Body of pancreas (tissue), 4 donors: ENCODE results near the gene CDH4. TPM values are rescaled to one million over a fixed set of nuclear protein-coding genes. Genes with fewer than 3 reads are reported as not detected.

Experiments
- ATAC-seq: fragments of 150-250 bp; one replicate; pipeline ENCODE4 v1.9.1; 2016
- DNase-seq, 4 donors: peaks; one replicate each; pipeline ENCODE4 v3.0.0-alpha.2; 2019
- H3K27ac ChIP-seq, 4 donors: fragments of 200-600 bp; sonication (generic); 1 replicate in 3 of 4; 2 replicates in 1 of 4; pipeline versions ENCODE4 v1.5.1 to v1.6.1; 2016 to 2019; ENCODE audit warnings: mild to moderate bottlenecking in 1 of 4, mixed read lengths in 1 of 4, moderate library complexity in 1 of 4
- H3K27me3 ChIP-seq, 2 donors: fragments of 200-600 bp; sonication (generic); one replicate each; pipeline ENCODE4 v1.6.0; 2016; ENCODE audit warnings: mild to moderate bottlenecking in 1 of 2
- H3K36me3 ChIP-seq, 2 donors: fragments of 200-600 bp; sonication (generic); replicated peaks in 1 of 2; 2 replicates each; pipeline ENCODE4 v1.5.1; 2016; ENCODE audit warnings: low read depth in 2 of 2; ENCODE audit not compliant: insufficient read depth in 1 of 2
- H3K4me1 ChIP-seq: fragments of 200-600 bp; sonication (generic); one replicate; pipeline ENCODE4 v1.6.0; 2016
- H3K4me3 ChIP-seq, 2 donors: fragments of 200-600 bp; sonication (generic); 1 replicate in 1 of 2; 2 replicates in 1 of 2; pipeline ENCODE4 v1.5.1; 2016 to 2019
- H3K9me3 ChIP-seq, 3 donors: fragments of 200-600 bp; sonication (generic); 1 replicate in 2 of 3; 2 replicates in 1 of 3; pipeline ENCODE4 v1.5.1; 2016
- POLR2A ChIP-seq, 3 donors: fragments of 450-650 bp; IDR thresholded peaks; one replicate each; pipeline ENCODE4 v1.6.1; 2016; ENCODE audit warnings: antibody characterized with exemption in 3 of 3, mild to moderate bottlenecking in 2 of 3
- WGBS, 2 donors: methylation state at CpG; one replicate each; pipeline ENCODE4 v1.1.5; 2017; 5-methylcytosine and 5-hydroxymethylcytosine counted together
- intact Hi-C: fragments of 100-400 bp; cut with DNase I; formaldehyde crosslinking; loops from one replicate; pipeline ENCODE4 v1.15.1; 2023
- total RNA-seq, 2 donors: library from RNA; depleted of rRNA; stranded (reverse); fragments of >200 nt; gene quantifications; one replicate each; pipeline ENCODE4 v1.1.0, GENCODE V29; 2016
- TF ChIP-seq, protein P1 (sequence below), 7 experiments: fragments of 450-650 bp in 4 of 7; fragments of 200-600 bp in 3 of 7; sonication (generic) in 3 of 7; IDR thresholded peaks; one replicate each; pipeline ENCODE4 v1.5.1; 2016 to 2019; ENCODE audit warnings: antibody characterized with exemption in 7 of 7

The CDH4 gene
- total RNA-seq, 2 donors from 2014 or later: 0.33 to 0.52 TPM

DNA sequence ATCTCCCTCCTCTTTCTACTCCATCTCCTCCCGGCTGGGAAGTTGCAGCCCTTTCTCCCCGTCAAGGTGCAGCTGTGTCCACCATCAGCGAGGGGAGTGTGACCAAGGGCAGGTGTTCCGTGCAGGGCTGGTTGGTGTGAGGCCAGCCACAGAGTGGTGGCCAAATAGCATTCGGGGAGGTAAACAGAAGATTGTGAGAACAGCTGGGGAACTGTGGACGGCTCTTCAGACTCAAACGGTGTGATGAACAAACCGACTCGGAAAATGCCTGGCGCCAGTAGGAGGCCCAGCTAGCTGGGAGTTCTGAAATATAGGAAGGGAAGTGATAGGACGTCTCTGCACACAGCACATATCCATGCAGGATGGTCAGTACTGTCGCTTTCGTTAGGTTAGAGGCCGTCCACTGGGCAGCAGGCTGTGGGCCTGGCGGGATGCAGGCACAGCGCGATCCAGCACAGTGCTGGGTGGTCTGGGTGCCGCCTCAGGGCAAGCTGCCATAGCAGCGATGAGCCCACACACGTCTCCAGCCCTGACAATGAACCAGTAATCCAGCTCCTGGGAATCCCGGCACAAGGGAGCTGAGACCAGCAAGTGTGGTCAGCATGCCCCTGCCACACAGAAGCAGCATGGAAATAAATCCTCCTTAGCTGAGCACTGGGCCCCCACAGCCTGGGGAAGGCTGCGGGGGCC lies 555.6 kb downstream of the CDH4 start:
- Histone ChIP-seq H3K9me3 (no peaks in the 10 kb centered on the region), H3K4me1 (peaks cover 8% of the 10 kb centered on the region), H3K4me3 (no peak overlapping the region), H3K27me3 (no peaks in the 10 kb centered on the region), H3K27ac (no peak overlapping the region), H3K36me3 (no peaks in the 10 kb centered on the region)
- WGBS, 2 donors: 42 to 50% methylated on average over 18 to 22 of the region's 22 CpGs
- intact Hi-C loops: no loop called here
- peak; percentile 37 to 73 (median 56) for DNase-seq
- ATAC-seq: peak; percentile 40
- TF ChIP-seq, protein P1, sequence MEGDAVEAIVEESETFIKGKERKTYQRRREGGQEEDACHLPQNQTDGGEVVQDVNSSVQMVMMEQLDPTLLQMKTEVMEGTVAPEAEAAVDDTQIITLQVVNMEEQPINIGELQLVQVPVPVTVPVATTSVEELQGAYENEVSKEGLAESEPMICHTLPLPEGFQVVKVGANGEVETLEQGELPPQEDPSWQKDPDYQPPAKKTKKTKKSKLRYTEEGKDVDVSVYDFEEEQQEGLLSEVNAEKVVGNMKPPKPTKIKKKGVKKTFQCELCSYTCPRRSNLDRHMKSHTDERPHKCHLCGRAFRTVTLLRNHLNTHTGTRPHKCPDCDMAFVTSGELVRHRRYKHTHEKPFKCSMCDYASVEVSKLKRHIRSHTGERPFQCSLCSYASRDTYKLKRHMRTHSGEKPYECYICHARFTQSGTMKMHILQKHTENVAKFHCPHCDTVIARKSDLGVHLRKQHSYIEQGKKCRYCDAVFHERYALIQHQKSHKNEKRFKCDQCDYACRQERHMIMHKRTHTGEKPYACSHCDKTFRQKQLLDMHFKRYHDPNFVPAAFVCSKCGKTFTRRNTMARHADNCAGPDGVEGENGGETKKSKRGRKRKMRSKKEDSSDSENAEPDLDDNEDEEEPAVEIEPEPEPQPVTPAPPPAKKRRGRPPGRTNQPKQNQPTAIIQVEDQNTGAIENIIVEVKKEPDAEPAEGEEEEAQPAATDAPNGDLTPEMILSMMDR (IDR thresholded peaks at IDR 0.05): no peak
- TF ChIP-seq POLR2A (IDR thresholded peaks at IDR 0.05): no peak

DNA sequence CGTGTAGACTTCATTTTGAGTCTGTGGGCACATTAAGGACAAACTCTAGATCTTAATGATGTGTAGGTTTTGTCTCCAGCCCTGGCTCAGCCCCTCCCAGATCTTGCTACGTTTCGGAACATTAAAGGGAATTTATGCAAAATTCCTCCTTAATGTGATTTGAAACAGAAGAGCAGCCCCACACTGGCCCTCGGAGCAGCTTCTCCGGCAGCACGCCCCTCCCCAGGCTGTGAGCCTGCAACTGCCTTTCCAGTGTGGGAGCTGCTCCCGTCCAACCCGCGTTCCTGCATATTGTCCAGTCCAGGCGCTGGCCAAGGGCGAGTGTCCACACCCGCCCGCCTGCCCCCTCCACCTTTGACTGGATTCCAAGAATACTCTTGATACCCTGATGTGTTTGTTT lies 556.4 kb downstream of the CDH4 start:
- ATAC-seq: no peak
- no peaks in the 10 kb centered on the region for H3K36me3 ChIP-seq
- no peaks in the 10 kb centered on the region for H3K27me3 ChIP-seq
- H3K4me1 ChIP-seq: peaks cover 6% of the 10 kb centered on the region
- no peaks in the 10 kb centered on the region for H3K9me3 ChIP-seq
- DNase-seq: peak in 1 of 4 donors; percentile 13
- H3K27ac ChIP-seq: no peak overlapping the region
- intact Hi-C loops: no loop called here
- WGBS, 2 donors: 36 to 46% methylated on average over 13 of the region's 13 CpGs
- H3K4me3 ChIP-seq: no peak overlapping the region
- TF ChIP-seq, protein P1 (IDR thresholded peaks at IDR 0.05): no peak
- TF ChIP-seq POLR2A (IDR thresholded peaks at IDR 0.05): no peak

DNA sequence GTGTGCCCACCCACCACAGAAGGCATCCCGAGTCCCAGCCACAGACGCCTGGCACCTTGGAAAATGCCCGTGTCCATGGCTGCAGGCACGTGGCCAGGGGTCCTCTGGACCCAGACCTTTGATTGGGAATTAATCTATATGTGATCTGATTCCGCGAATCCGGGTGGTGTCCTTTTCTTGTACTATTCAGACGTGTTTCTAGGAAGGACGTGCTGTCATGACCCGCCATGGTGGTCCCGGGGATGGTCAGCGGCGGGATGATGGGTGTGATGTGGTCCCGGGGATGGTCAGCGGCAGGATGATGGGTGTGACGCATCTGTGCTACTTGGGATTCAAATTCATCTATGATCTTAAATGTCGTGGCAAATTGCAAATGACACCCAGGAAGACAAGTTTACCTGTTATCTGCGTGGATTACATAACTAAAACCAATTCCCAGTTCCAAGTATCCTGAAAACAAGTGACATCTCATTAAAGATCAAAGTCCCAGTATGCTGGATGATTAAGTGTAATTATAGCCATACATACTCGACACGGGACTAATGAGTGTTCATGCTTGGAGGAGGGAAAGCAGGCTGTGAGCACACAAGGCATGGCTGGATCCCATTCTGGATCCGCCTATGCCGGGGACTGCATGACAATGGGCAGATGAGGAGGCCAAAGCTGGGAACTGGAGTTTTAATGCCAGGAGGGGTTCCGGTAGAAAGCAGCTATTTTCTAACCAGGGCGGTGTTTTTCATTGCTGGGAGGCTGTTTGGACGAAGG lies 557.1 kb downstream of the CDH4 start:
- intact Hi-C loops: no loop called here
- no peak overlapping the region for H3K4me3 ChIP-seq
- H3K9me3 ChIP-seq: no peaks in the 10 kb centered on the region
- DNase-seq (no peak), ATAC-seq (no peak)
- H3K27me3 ChIP-seq: no peaks in the 10 kb centered on the region
- H3K4me1 ChIP-seq: no peaks in the 10 kb centered on the region
- TF ChIP-seq, protein P1 (IDR thresholded peaks at IDR 0.05): no peak
- TF ChIP-seq POLR2A (IDR thresholded peaks at IDR 0.05): no peak
- no peak overlapping the region for H3K27ac ChIP-seq
- 71 to 80% methylated on average over 25 of the region's 25 CpGs for WGBS, 2 donors
- no peaks in the 10 kb centered on the region for H3K36me3 ChIP-seq

DNA sequence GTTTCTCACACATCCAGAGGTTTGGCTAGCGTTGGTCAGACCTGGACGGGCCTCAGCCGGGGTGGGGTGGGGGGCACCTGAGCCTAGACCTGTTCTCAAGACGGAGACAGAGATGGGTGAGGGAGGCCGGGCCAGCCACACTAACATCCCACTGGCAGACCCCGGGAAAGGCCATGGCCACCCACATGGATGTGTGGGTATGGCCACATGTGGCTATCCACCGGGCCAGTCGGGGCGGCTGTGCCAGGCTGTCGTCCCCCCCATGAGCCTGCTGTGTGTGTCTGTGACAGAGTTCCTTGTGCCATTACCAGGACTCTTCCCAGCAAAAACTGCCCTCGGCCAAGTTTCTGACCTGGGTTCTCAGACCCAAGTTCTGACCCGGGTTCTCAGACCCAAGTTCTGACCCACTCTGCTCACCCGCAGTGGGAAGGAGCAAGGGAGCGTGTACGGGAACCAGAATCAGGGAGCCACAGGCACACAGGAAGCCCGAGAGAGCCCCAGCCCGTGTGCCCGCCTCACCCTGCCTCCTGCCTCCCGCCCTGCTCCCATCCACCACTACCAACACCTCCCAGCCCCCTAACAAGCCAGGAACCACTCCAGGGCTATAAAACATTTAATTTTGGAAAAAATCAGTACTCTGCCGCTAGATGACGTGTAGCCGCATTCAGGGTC lies 558.1 kb downstream of the CDH4 start:
- TF ChIP-seq POLR2A (IDR thresholded peaks at IDR 0.05): no peak
- TF ChIP-seq, protein P1 (IDR thresholded peaks at IDR 0.05): no peak
- Histone ChIP-seq H3K4me3 (no peak overlapping the region), H3K9me3 (no peaks in the 10 kb centered on the region), H3K4me1 (no peaks in the 10 kb centered on the region), H3K27me3 (no peaks in the 10 kb centered on the region), H3K36me3 (no peaks in the 10 kb centered on the region), H3K27ac (no peak overlapping the region)
- intact Hi-C loops: no loop called here
- DNase-seq (no peak), ATAC-seq (no peak)
- 80 to 90% methylated on average over 2 to 21 of the region's 22 CpGs for WGBS, 2 donors
